WTC11 (cell line): ENCODE results near the gene AHSP.

ENCODE experiments used
- ETV6 ChIP-seq: sonication (generic); formaldehyde crosslinking; IDR thresholded peaks from 2 replicates; pipeline ENCODE4 v1.8.1; 2022; ENCODE audit warnings: mild to moderate bottlenecking, missing genetic modification reagents
- NFE2L1 ChIP-seq: sonication (generic); formaldehyde crosslinking; IDR thresholded peaks from 2 replicates; pipeline ENCODE4 v1.8.1; 2023; ENCODE audit warnings: missing genetic modification reagents
- TEAD4 ChIP-seq: sonication (generic); formaldehyde crosslinking; IDR thresholded peaks from 2 replicates; pipeline ENCODE4 v1.8.0; 2022; ENCODE audit warnings: mild to moderate bottlenecking, missing genetic modification reagents
- TF ChIP-seq, protein P1 (sequence below): fragments of 200-600 bp; IDR thresholded peaks from 2 replicates; pipeline ENCODE4 v1.8.0; 2022; ENCODE audit warnings: antibody characterized with exemption
- TF ChIP-seq, protein P2 (sequence below): sonication (generic); formaldehyde crosslinking; IDR thresholded peaks from 2 replicates; pipeline ENCODE4 v1.8.0; 2022; ENCODE audit warnings: mild to moderate bottlenecking, missing genetic modification reagents
- TF ChIP-seq, protein P3 (sequence below): sonication (generic); formaldehyde crosslinking; IDR thresholded peaks from 2 replicates; pipeline ENCODE4 v1.8.1; 2023; ENCODE audit warnings: mild to moderate bottlenecking, moderate library complexity, missing genetic modification reagents

DNA sequence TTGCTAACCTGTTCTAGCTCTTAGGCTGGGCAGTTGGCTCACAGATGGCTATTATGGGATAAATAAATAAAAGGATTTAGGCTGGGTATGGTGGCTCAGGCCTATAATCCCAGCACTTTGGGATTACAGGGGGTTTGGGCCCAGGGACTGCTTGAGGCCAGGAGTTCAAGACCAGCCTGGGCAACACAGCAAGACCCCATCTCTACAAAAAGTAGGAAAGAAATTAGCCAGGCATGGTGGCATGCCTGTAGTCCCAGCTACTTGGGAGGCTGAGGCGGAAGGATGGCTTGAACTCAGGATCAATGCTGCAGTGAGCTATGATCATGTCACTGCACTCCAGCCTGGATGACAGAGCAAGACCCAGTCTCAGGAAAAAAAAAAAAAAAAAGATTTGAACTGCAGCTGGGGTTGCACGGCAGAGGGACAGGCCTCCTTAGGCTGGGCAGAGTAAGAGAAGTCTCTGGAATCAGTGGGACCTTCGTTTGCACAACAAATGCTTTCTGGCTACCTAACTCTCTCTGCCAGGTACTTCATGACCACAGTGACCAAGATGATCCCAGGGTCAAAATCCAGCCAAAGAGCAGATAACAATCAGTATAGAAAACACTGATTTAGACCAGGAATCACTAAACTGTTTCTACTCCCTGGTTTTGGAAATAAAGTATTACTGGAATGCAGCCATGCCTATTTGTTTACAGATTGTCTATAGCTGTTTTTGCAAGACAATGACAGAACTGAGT lies 26.3 kb upstream of the AHSP start:
- TF ChIP-seq, protein P1, sequence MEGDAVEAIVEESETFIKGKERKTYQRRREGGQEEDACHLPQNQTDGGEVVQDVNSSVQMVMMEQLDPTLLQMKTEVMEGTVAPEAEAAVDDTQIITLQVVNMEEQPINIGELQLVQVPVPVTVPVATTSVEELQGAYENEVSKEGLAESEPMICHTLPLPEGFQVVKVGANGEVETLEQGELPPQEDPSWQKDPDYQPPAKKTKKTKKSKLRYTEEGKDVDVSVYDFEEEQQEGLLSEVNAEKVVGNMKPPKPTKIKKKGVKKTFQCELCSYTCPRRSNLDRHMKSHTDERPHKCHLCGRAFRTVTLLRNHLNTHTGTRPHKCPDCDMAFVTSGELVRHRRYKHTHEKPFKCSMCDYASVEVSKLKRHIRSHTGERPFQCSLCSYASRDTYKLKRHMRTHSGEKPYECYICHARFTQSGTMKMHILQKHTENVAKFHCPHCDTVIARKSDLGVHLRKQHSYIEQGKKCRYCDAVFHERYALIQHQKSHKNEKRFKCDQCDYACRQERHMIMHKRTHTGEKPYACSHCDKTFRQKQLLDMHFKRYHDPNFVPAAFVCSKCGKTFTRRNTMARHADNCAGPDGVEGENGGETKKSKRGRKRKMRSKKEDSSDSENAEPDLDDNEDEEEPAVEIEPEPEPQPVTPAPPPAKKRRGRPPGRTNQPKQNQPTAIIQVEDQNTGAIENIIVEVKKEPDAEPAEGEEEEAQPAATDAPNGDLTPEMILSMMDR: no peak
- TF ChIP-seq TEAD4 (CRISPR knock-in tag): no peak
- no peak for TF ChIP-seq ETV6 (CRISPR knock-in tag)
- TF ChIP-seq NFE2L1 (CRISPR knock-in tag): no peak
- TF ChIP-seq, protein P2, sequence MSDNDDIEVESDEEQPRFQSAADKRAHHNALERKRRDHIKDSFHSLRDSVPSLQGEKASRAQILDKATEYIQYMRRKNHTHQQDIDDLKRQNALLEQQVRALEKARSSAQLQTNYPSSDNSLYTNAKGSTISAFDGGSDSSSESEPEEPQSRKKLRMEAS: no peak
- TF ChIP-seq, protein P3, sequence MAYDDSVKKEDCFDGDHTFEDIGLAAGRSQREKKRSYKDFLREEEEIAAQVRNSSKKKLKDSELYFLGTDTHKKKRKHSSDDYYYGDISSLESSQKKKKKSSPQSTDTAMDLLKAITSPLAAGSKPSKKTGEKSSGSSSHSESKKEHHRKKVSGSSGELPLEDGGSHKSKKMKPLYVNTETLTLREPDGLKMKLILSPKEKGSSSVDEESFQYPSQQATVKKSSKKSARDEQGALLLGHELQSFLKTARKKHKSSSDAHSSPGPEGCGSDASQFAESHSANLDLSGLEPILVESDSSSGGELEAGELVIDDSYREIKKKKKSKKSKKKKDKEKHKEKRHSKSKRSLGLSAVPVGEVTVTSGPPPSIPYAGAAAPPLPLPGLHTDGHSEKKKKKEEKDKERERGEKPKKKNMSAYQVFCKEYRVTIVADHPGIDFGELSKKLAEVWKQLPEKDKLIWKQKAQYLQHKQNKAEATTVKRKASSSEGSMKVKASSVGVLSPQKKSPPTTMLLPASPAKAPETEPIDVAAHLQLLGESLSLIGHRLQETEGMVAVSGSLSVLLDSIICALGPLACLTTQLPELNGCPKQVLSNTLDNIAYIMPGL (CRISPR knock-in tag): no peak
